IPS-20b (cell line): ENCODE results near the gene TRAIP.

Experiments
- H3K27ac ChIP-seq: one replicate; pipeline ENCODE4 v1.5.1; 2013; ENCODE audit warnings: low read length
- H3K27me3 ChIP-seq: 2 replicates; pipeline ENCODE4 v1.6.1; 2013; ENCODE audit warnings: mild to moderate bottlenecking, low read length, inconsistent platforms; ENCODE audit not compliant: insufficient read depth
- H3K36me3 ChIP-seq: 2 replicates; pipeline ENCODE4 v1.6.1; 2013; ENCODE audit warnings: low read depth, mild to moderate bottlenecking, inconsistent platforms, low read length, moderate library complexity; ENCODE audit not compliant: insufficient read depth
- H3K4me1 ChIP-seq: 2 replicates; pipeline ENCODE4 v1.6.1; 2013; ENCODE audit warnings: mild to moderate bottlenecking, control low read depth, inconsistent platforms, low read length, moderate library complexity; ENCODE audit not compliant: insufficient read depth
- H3K4me3 ChIP-seq: 2 replicates; pipeline ENCODE4 v1.5.1; 2013; ENCODE audit warnings: mild to moderate bottlenecking, low read length, inconsistent platforms
- H3K9ac ChIP-seq: 2 replicates; pipeline ENCODE4 v1.6.1; 2013; ENCODE audit warnings: low read depth, mild to moderate bottlenecking, inconsistent platforms, low read length, moderate library complexity
- H3K9me3 ChIP-seq: 2 replicates; pipeline ENCODE4 v1.6.1; 2013; ENCODE audit warnings: mild to moderate bottlenecking, low read depth, low read length, inconsistent platforms; ENCODE audit not compliant: insufficient read depth

Gene TRAIP

GRCh38 chr3:49807431-49808114 lies 48.8 kb downstream of the TRAIP start:
- Histone ChIP-seq H3K27ac (no peak overlapping the region), H3K27me3 (peaks cover 25% of the 10 kb centered on the region), H3K9ac (no peak overlapping the region), H3K4me3 (no peak overlapping the region), H3K36me3 (no peaks in the 10 kb centered on the region), H3K9me3 (no peaks in the 10 kb centered on the region), H3K4me1 (peaks cover 5% of the 10 kb centered on the region; the same call in 1 of the 2 replicates)

GRCh38 chr3:49806850-49807249 lies 49.5 kb downstream of the TRAIP start:
- H3K27ac ChIP-seq: no peak overlapping the region

GRCh38 chr3:49805897-49806701 lies 50.3 kb downstream of the TRAIP start:
- H3K4me3 ChIP-seq: no peak overlapping the region; the same call in 1 of the 2 replicates
- H3K9ac ChIP-seq: peak overlapping the region; percentile 61
- peak overlapping the region; percentile 11 for H3K27ac ChIP-seq
- H3K4me1 ChIP-seq: peaks cover 5% of the 10 kb centered on the region; the same call in 1 of the 2 replicates
- no peaks in the 10 kb centered on the region for H3K9me3 ChIP-seq
- H3K27me3 ChIP-seq: peaks cover 39% of the 10 kb centered on the region
- no peaks in the 10 kb centered on the region for H3K36me3 ChIP-seq

More at GRCh38 chr3:49806850-49807249, 49.5 kb downstream of the TRAIP start:
- Histone ChIP-seq H3K9me3 (no peaks in the 10 kb centered on the region), H3K27me3 (peaks cover 31% of the 10 kb centered on the region), H3K4me3 (no peak overlapping the region; the same call in 1 of the 2 replicates), H3K4me1 (peaks cover 5% of the 10 kb centered on the region; the same call in 1 of the 2 replicates), H3K9ac (peak overlapping the region; percentile 61; the same call in 1 of the 2 replicates), H3K36me3 (no peaks in the 10 kb centered on the region)

GRCh38 chr3:49805367-49805782 lies 51.0 kb downstream of the TRAIP start:
- Histone ChIP-seq H3K9me3 (no peaks in the 10 kb centered on the region), H3K27ac (peak overlapping the region; percentile 11), H3K4me3 (no peak overlapping the region), H3K36me3 (no peaks in the 10 kb centered on the region), H3K4me1 (peaks cover 5% of the 10 kb centered on the region; the same call in 1 of the 2 replicates), H3K27me3 (peaks cover 45% of the 10 kb centered on the region), H3K9ac (no peak overlapping the region; the same call in 1 of the 2 replicates)

- no peaks in the 10 kb centered on the region for H3K9me3 ChIP-seq
- H3K36me3 ChIP-seq: no peaks in the 10 kb centered on the region
- no peak overlapping the region for H3K27ac ChIP-seq
- H3K4me3 ChIP-seq: peak overlapping the region; percentile 91; the same call in 1 of the 2 replicates
- peaks cover 55% of the 10 kb centered on the region for H3K27me3 ChIP-seq
- no peak overlapping the region for H3K9ac ChIP-seq
- H3K4me1 ChIP-seq: peaks cover 5% of the 10 kb centered on the region; the same call in 1 of the 2 replicates
These were observed 52.0 kb downstream of the TRAIP start for GRCh38 chr3:49804141-49805041.

- Histone ChIP-seq H3K9ac (no peak overlapping the region; the same call in 1 of the 2 replicates), H3K27ac (no peak overlapping the region), H3K4me3 (peak overlapping the region; percentile 91), H3K36me3 (no peaks in the 10 kb centered on the region), H3K4me1 (peaks cover 5% of the 10 kb centered on the region; the same call in 1 of the 2 replicates), H3K27me3 (peaks cover 57% of the 10 kb centered on the region), H3K9me3 (no peaks in the 10 kb centered on the region)
These were observed 52.8 kb downstream of the TRAIP start for GRCh38 chr3:49803465-49804140.

- Histone ChIP-seq H3K36me3 (no peaks in the 10 kb centered on the region), H3K27ac (no peak within 1 kb of the TSS), H3K27me3 (peaks cover 57% of the 10 kb centered on the region), H3K9me3 (no peaks in the 10 kb centered on the region), H3K9ac (peak within 1 kb of the TSS; percentile 58; the same call in 1 of the 2 replicates), H3K4me3 (peak within 1 kb of the TSS; percentile 91), H3K4me1 (peaks cover 5% of the 10 kb centered on the region; the same call in 1 of the 2 replicates)
These were observed 53.5 kb downstream of the TRAIP start, which contains the start of gene INKA1 for GRCh38 chr3:49802719-49803464. INKA1 (plus strand) TSS chr3:49803261; CDS start chr3:49803393, 132 bp downstream.

GRCh38 chr3:49801160-49801559 lies 55.2 kb downstream of the TRAIP start:
- Histone ChIP-seq H3K27me3 (peaks cover 57% of the 10 kb centered on the region), H3K27ac (no peak overlapping the region), H3K9me3 (no peaks in the 10 kb centered on the region), H3K4me3 (no peak overlapping the region), H3K4me1 (no peaks in the 10 kb centered on the region), H3K9ac (no peak overlapping the region), H3K36me3 (no peaks in the 10 kb centered on the region)

GRCh38 chr3:49799761-49800160 lies 56.6 kb downstream of the TRAIP start, which contains the start of gene CDHR4:
CDHR4 (minus strand) TSS chr3:49799873; CDS start chr3:49799812, 61 bp downstream.
- Histone ChIP-seq H3K9ac (no peak within 1 kb of the TSS), H3K4me3 (no peak within 1 kb of the TSS), H3K36me3 (no peaks in the 10 kb centered on the region), H3K4me1 (no peaks in the 10 kb centered on the region), H3K9me3 (no peaks in the 10 kb centered on the region), H3K27me3 (peaks cover 48% of the 10 kb centered on the region), H3K27ac (no peak within 1 kb of the TSS)

- no peak overlapping the region for H3K4me3 ChIP-seq
- no peak overlapping the region for H3K27ac ChIP-seq
- peaks cover 42% of the 10 kb centered on the region for H3K27me3 ChIP-seq
- H3K9me3 ChIP-seq: no peaks in the 10 kb centered on the region
- no peak overlapping the region for H3K9ac ChIP-seq
- H3K4me1 ChIP-seq: no peaks in the 10 kb centered on the region
- no peaks in the 10 kb centered on the region for H3K36me3 ChIP-seq
These were observed 57.3 kb downstream of the TRAIP start for GRCh38 chr3:49799105-49799504.
